ENCODE measurements around the gene TANGO6. TPM values are rescaled to one million over a fixed set of nuclear protein-coding genes. Genes with fewer than 3 reads are reported as not detected.
A peak's percentile ranks its signal among the peaks of the same experiment; 100 is the strongest.

TANGO6 gene
- polyA plus RNA-seq, 1 donor (not counting 4 experiments of a cell fraction or from before 2014, with no cell fraction given), result 13.1 TPM

DNA sequence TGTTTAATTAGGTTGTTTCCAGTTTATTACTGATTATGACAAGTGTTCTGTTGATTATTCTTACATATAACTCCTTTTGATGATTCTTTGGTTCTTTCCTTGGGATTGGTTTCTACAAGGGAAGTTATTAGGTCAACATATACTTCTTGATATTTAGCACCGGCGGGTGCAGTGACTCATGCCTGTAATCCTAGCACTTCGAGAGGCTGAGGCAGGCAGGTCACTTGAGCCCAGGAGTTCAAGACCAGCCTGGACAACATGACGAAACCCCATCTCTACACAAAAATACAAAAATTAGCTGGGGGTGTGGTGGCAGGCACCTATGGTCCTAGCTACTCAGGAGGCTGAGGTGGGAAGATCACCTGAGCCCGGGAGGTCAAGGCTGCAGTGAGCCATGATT is 141.9 kb downstream of the TANGO6 start:
- no peaks in the 10 kb centered on the region for H3K27me3 ChIP-seq (ENCODE audit: control insufficient read depth, extremely low read depth, insufficient read depth, low read length)
- dilution Hi-C loops (cut with MboI; ENCODE audit: extremely low pct_ligation_motif_present, low sequenced_read_pairs), result no loop called here
- H2AFZ ChIP-seq (ENCODE audit: control insufficient read depth, low read length), result no peak overlapping the region
- no peaks in the 10 kb centered on the region for H4K20me1 ChIP-seq (ENCODE audit: control insufficient read depth, extremely low read depth, insufficient read depth, low read length)
- H3K79me2 ChIP-seq (ENCODE audit: control insufficient read depth, insufficient read depth, low read length), result no peaks in the 10 kb centered on the region
- peak overlapping the region; percentile 54 for H3K4me2 ChIP-seq (ENCODE audit: control insufficient read depth, extremely low read depth, insufficient read depth, low read depth, low read length)
- H3K4me1 ChIP-seq (ENCODE audit: control insufficient read depth, extremely low read depth, insufficient read depth, low read length), result peaks cover 33% of the 10 kb centered on the region
- no peaks in the 10 kb centered on the region for H3K9me1 ChIP-seq (ENCODE audit: control insufficient read depth, extremely low read depth, insufficient read depth, low read length)
- FAIRE-seq (no peak), DNase-seq (ENCODE audit: low read depth, low spot score) (no peak)
- H3K9me3 ChIP-seq (ENCODE audit: control insufficient read depth, low read depth, low read length), result no peaks in the 10 kb centered on the region
- peak overlapping the region; percentile 81 for H3K27ac ChIP-seq (ENCODE audit: control insufficient read depth, insufficient read depth, low read length)
- peak overlapping the region; percentile 50 for H3K9ac ChIP-seq (ENCODE audit: control insufficient read depth, extremely low read depth, insufficient read depth, low read length)
- H3K4me3 ChIP-seq (ENCODE audit: control insufficient read depth in 2 of 3, extremely low read depth in 1 of 3, insufficient read depth in 2 of 3, low read depth in 1 of 3, low read length in 3 of 3), result no peak overlapping the region
- H3K36me3 ChIP-seq (ENCODE audit: control insufficient read depth in 2 of 2, extremely low read depth in 1 of 2, insufficient read depth in 2 of 2, low read length in 2 of 2), result no peaks in the 10 kb centered on the region
- TF ChIP-seq, protein P1, sequence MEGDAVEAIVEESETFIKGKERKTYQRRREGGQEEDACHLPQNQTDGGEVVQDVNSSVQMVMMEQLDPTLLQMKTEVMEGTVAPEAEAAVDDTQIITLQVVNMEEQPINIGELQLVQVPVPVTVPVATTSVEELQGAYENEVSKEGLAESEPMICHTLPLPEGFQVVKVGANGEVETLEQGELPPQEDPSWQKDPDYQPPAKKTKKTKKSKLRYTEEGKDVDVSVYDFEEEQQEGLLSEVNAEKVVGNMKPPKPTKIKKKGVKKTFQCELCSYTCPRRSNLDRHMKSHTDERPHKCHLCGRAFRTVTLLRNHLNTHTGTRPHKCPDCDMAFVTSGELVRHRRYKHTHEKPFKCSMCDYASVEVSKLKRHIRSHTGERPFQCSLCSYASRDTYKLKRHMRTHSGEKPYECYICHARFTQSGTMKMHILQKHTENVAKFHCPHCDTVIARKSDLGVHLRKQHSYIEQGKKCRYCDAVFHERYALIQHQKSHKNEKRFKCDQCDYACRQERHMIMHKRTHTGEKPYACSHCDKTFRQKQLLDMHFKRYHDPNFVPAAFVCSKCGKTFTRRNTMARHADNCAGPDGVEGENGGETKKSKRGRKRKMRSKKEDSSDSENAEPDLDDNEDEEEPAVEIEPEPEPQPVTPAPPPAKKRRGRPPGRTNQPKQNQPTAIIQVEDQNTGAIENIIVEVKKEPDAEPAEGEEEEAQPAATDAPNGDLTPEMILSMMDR (optimal IDR thresholded peaks at IDR 0.05 in 1 of 3, IDR thresholded peaks at IDR 0.05 in 1 of 3, conservative IDR thresholded peaks at IDR 0.05 in 1 of 3; ENCODE audit: extremely low read depth in 1 of 3, insufficient read depth in 2 of 3, low read length in 3 of 3), result no peak
- no peak for TF ChIP-seq EZH2 (IDR thresholded peaks at IDR 0.05; ENCODE audit: low read length)

DNA sequence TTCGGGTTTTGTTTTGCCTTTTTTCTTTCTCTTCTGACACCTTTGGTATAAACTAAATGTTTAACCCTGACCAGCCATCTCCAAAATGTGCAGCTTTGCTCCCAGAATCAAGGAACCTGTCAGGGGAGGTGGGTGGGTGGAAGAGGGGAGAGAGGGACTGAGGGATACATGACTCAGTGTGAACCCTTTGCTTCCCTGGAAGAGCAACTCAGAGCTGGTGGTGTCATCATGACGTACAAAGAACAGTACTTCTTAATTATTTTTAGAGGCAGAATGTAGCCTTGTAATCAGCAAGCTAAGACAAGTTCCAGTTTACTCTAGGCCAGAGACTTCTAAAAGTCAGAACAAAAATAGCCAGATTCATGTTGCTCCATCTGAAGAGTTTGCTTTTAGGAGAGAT is 142.5 kb downstream of the TANGO6 start:
- no peaks in the 10 kb centered on the region for H3K9me1 ChIP-seq (ENCODE audit: control insufficient read depth, extremely low read depth, insufficient read depth, low read length)
- H3K36me3 ChIP-seq (ENCODE audit: control insufficient read depth in 2 of 2, extremely low read depth in 1 of 2, insufficient read depth in 2 of 2, low read length in 2 of 2), result no peaks in the 10 kb centered on the region
- no peaks in the 10 kb centered on the region for H4K20me1 ChIP-seq (ENCODE audit: control insufficient read depth, extremely low read depth, insufficient read depth, low read length)
- no peaks in the 10 kb centered on the region for H3K79me2 ChIP-seq (ENCODE audit: control insufficient read depth, insufficient read depth, low read length)
- peak overlapping the region in 1 of 3 experiments; percentile 3 for H3K4me3 ChIP-seq (ENCODE audit: control insufficient read depth in 2 of 3, extremely low read depth in 1 of 3, insufficient read depth in 2 of 3, low read depth in 1 of 3, low read length in 3 of 3)
- peak overlapping the region; percentile 50 for H3K9ac ChIP-seq (ENCODE audit: control insufficient read depth, extremely low read depth, insufficient read depth, low read length)
- H3K4me2 ChIP-seq (ENCODE audit: control insufficient read depth, extremely low read depth, insufficient read depth, low read depth, low read length), result peak overlapping the region; percentile 54
- DNase-seq (ENCODE audit: low read depth, low spot score) (peak; percentile 84), FAIRE-seq (peak; percentile 95)
- dilution Hi-C loops (cut with MboI; ENCODE audit: extremely low pct_ligation_motif_present, low sequenced_read_pairs), result no loop called here
- no peak for TF ChIP-seq EZH2 (IDR thresholded peaks at IDR 0.05; ENCODE audit: low read length)
- TF ChIP-seq, protein P1 (optimal IDR thresholded peaks at IDR 0.05 in 1 of 3, IDR thresholded peaks at IDR 0.05 in 1 of 3, conservative IDR thresholded peaks at IDR 0.05 in 1 of 3; ENCODE audit: extremely low read depth in 1 of 3, insufficient read depth in 2 of 3, low read length in 3 of 3), result no peak
- H3K27ac ChIP-seq (ENCODE audit: control insufficient read depth, insufficient read depth, low read length), result peak overlapping the region; percentile 81
- no peaks in the 10 kb centered on the region for H3K9me3 ChIP-seq (ENCODE audit: control insufficient read depth, low read depth, low read length)
- H3K4me1 ChIP-seq (ENCODE audit: control insufficient read depth, extremely low read depth, insufficient read depth, low read length), result peaks cover 37% of the 10 kb centered on the region
- no peaks in the 10 kb centered on the region for H3K27me3 ChIP-seq (ENCODE audit: control insufficient read depth, extremely low read depth, insufficient read depth, low read length)
- H2AFZ ChIP-seq (ENCODE audit: control insufficient read depth, low read length), result no peak overlapping the region

Measured in keratinocyte (primary cell).